Astrocyte of the cerebellum (primary cell): Measurements from ENCODE around the gene EIF4EBP2.

Experiments used
- DNase-seq: peaks from one replicate; pipeline ENCODE4 v3.0.0-alpha.2; 2011; ENCODE audit warnings: low read depth
- H3K4me3 ChIP-seq: 2 replicates; pipeline ENCODE4 v1.5.1; 2011; ENCODE audit warnings: mild to moderate bottlenecking, low read depth, low read length, moderate library complexity
- CTCF ChIP-seq: IDR thresholded peaks from 2 replicates; pipeline ENCODE4 v1.5.1; 2012; ENCODE audit warnings: low read length, low read depth, moderate library complexity, mild to moderate bottlenecking; ENCODE audit errors: missing control alignments
- in situ Hi-C: cut with HindIII; loops from 2 replicates; pipeline ENCODE4 v1.10.0; 2017; ENCODE audit warnings: low sequenced_read_pairs

The EIF4EBP2 gene

GRCh38 chr10:70399177-70399576 is 4.8 kb upstream of the EIF4EBP2 start:
- no peak for TF ChIP-seq CTCF
- no peak for DNase-seq
- in situ Hi-C loops, result no loop called here
- no peak overlapping the region for H3K4me3 ChIP-seq

- peak overlapping the region; percentile 93 for H3K4me3 ChIP-seq
- in situ Hi-C loops, result no loop called here
- DNase-seq, result no peak
- no peak for TF ChIP-seq CTCF
Measured at GRCh38 chr10:70403483-70404035, 386 bp upstream of the EIF4EBP2 start.

GRCh38 chr10:70404787-70405036 is 767 bp downstream of the EIF4EBP2 start:
- in situ Hi-C loops, result no loop called here
- H3K4me3 ChIP-seq, result peak overlapping the region; percentile 93
- DNase-seq, result no peak
- TF ChIP-seq CTCF, result no peak

GRCh38 chr10:70405037-70405824 is 1.3 kb downstream of the EIF4EBP2 start:
- H3K4me3 ChIP-seq, result peak overlapping the region; percentile 93
- no peak for TF ChIP-seq CTCF
- in situ Hi-C loops, result no loop called here
- DNase-seq, result peak; percentile 87

- TF ChIP-seq CTCF, result no peak
- H3K4me3 ChIP-seq, result no peak overlapping the region
- DNase-seq, result no peak
- in situ Hi-C loops, result no loop called here
Measured at GRCh38 chr10:70409772-70410171, 5.8 kb downstream of the EIF4EBP2 start.

- no peak for TF ChIP-seq CTCF
- in situ Hi-C loops, result no loop called here
- DNase-seq, result no peak
- no peak overlapping the region for H3K4me3 ChIP-seq
Measured at GRCh38 chr10:70410608-70411007, 6.7 kb downstream of the EIF4EBP2 start.

GRCh38 chr10:70412356-70412755 is 8.4 kb downstream of the EIF4EBP2 start:
- in situ Hi-C loops, result no loop called here
- DNase-seq, result no peak

More at GRCh38 chr10:70412356-70412755, 8.4 kb downstream of the EIF4EBP2 start:
- H3K4me3 ChIP-seq, result no peak overlapping the region
- TF ChIP-seq CTCF, result no peak
